CD14-positive monocyte (primary cell): ENCODE results near the gene TMTC1. TPM values are rescaled to one million over a fixed set of nuclear protein-coding genes. Genes with fewer than 3 reads are reported as not detected.
A peak's percentile ranks its signal among the peaks of the same experiment; 100 is the strongest.

Experiments
- DNase-seq, 3 donors: peaks; one replicate each; pipeline ENCODE4 v3.0.0-alpha.2; 2011 to 2022
- H2AFZ ChIP-seq: 2 replicates; pipeline ENCODE4 v1.6.0; 2012; ENCODE audit warnings: mild to moderate bottlenecking, low read depth, low read length, inconsistent platforms; ENCODE audit not compliant: insufficient read depth, poor library complexity, severe bottlenecking
- H3K27ac ChIP-seq, 2 donors: 1 replicate in 1 of 2; 2 replicates in 1 of 2; pipeline ENCODE4 v1.5.1; 2012 to 2013; ENCODE audit warnings: low read length in 2 of 2, control low read depth in 1 of 2, inconsistent platforms in 1 of 2, low read depth in 1 of 2, mild to moderate bottlenecking in 1 of 2
- H3K27me3 ChIP-seq, 2 donors: one replicate each; pipeline versions ENCODE4 v1.6.0 to v1.6.1; 2011 to 2013; ENCODE audit warnings: low read length in 2 of 2; ENCODE audit not compliant: control insufficient read depth in 2 of 2, insufficient read depth in 2 of 2
- H3K36me3 ChIP-seq, 2 donors: replicated peaks in 1 of 2; 1 replicate in 1 of 2; 2 replicates in 1 of 2; pipeline versions ENCODE4 v1.5.1 to v1.6.1; 2012 to 2013; ENCODE audit warnings: low read length in 2 of 2, control low read depth in 1 of 2, inconsistent platforms in 1 of 2, mild to moderate bottlenecking in 1 of 2; ENCODE audit not compliant: insufficient read depth in 2 of 2, control insufficient read depth in 1 of 2
- H3K4me1 ChIP-seq, 2 donors: 1 replicate in 1 of 2; 2 replicates in 1 of 2; pipeline versions ENCODE4 v1.5.1 to v1.6.1; 2012 to 2013; ENCODE audit warnings: low read length in 2 of 2, control low read depth in 1 of 2, inconsistent platforms in 1 of 2, mild to moderate bottlenecking in 1 of 2, moderate library complexity in 1 of 2; ENCODE audit not compliant: insufficient read depth in 2 of 2, control insufficient read depth in 1 of 2
- H3K4me2 ChIP-seq: replicated peaks from 2 replicates; pipeline ENCODE3; 2012; ENCODE audit warnings: low read length, moderate library complexity, mild to moderate bottlenecking; ENCODE audit not compliant: poor library complexity, severe bottlenecking; ENCODE audit errors: extremely low read depth
- H3K4me3 ChIP-seq, 3 experiments: fragments of 200-600 bp in 1 of 3; sonication (generic) in 1 of 3; replicated peaks in 1 of 3; 1 replicate in 2 of 3; 2 replicates in 1 of 3; pipeline ENCODE4 v1.5.1; 2011 to 2013; ENCODE audit warnings: low read length in 3 of 3, mild to moderate bottlenecking in 3 of 3, control low read depth in 2 of 3, low read depth in 2 of 3, inconsistent platforms in 1 of 3, moderate library complexity in 1 of 3
- H3K79me2 ChIP-seq: 2 replicates; pipeline ENCODE4 v1.6.0; 2012; ENCODE audit warnings: mild to moderate bottlenecking, control low read depth, inconsistent platforms, low read length, moderate library complexity; ENCODE audit not compliant: insufficient read depth
- H3K9ac ChIP-seq: 2 replicates; pipeline ENCODE4 v1.6.0; 2017; ENCODE audit warnings: low read length, mild to moderate bottlenecking; ENCODE audit not compliant: insufficient read depth, poor library complexity, severe bottlenecking
- H3K9me3 ChIP-seq, 2 donors: replicated peaks in 1 of 2; 1 replicate in 1 of 2; 2 replicates in 1 of 2; pipeline versions ENCODE4 v1.5.1 to v1.6.1; 2012 to 2013; ENCODE audit warnings: low read length in 2 of 2, control low read depth in 1 of 2; ENCODE audit not compliant: control insufficient read depth in 1 of 2, insufficient read depth in 1 of 2
- H4K20me1 ChIP-seq: 2 replicates; pipeline ENCODE4 v1.6.0; 2012; ENCODE audit warnings: mild to moderate bottlenecking, low read length, control low read depth, moderate library complexity; ENCODE audit not compliant: insufficient read depth
- H3K27ac Mint-ChIP-seq, 7 donors: one replicate each; pipeline ENCODE4 v1.8.0; 2020; ENCODE audit warnings: mild to moderate bottlenecking in 7 of 7, mixed read lengths in 7 of 7, moderate library complexity in 6 of 7, inconsistent platforms in 2 of 7
- H3K27me3 Mint-ChIP-seq, 3 donors: one replicate each; pipeline ENCODE4 v1.8.0; 2021 to 2022; ENCODE audit warnings: low read depth in 3 of 3, mild to moderate bottlenecking in 3 of 3, mixed read lengths in 3 of 3, moderate library complexity in 3 of 3, inconsistent platforms in 1 of 3
- H3K36me3 Mint-ChIP-seq, 2 donors: one replicate each; pipeline ENCODE4 v1.8.0; 2020; ENCODE audit warnings: mixed read lengths in 2 of 2, inconsistent platforms in 1 of 2, mild to moderate bottlenecking in 1 of 2
- H3K4me1 Mint-ChIP-seq: one replicate; pipeline ENCODE4 v1.8.0; 2020; ENCODE audit warnings: mild to moderate bottlenecking, mixed read lengths
- H3K4me3 Mint-ChIP-seq, 2 donors: one replicate each; pipeline ENCODE4 v1.8.0; 2020; ENCODE audit warnings: mild to moderate bottlenecking in 2 of 2, mixed read lengths in 2 of 2, moderate library complexity in 1 of 2
- H3K9me3 Mint-ChIP-seq, 7 donors: one replicate each; pipeline ENCODE4 v1.8.0; 2020 to 2022; ENCODE audit warnings: mixed read lengths in 7 of 7, mild to moderate bottlenecking in 6 of 7, moderate library complexity in 6 of 7, inconsistent platforms in 2 of 7
- WGBS: methylation state at CpG from one replicate; pipeline ENCODE4 v1.1.5; 2013; ENCODE audit warnings: missing lambda C conversion rate; ENCODE audit not compliant: insufficient coverage; 5-methylcytosine and 5-hydroxymethylcytosine counted together
- intact Hi-C, 2 donors: fragments of 100-400 bp; cut with micrococcal nuclease; formaldehyde crosslinking; loops; one replicate each; pipeline versions ENCODE4 v1.15.0 to v1.15.1; 2023
- polyA plus RNA-seq, 3 donors: library from polyadenylated mRNA; depleted of rRNA in 1 of 3; unstranded in 2 of 3; stranded (reverse) in 1 of 3; fragments of 300-500 nt in 2 of 3; fragments of >200 nt in 1 of 3; fragmentation: Illumina TruSeq in 2 of 3; gene quantifications; 1 replicate in 2 of 3; 2 replicates in 1 of 3; pipeline ENCODE4 v1.2.3, GENCODE V29; 2012 to 2021
- TF ChIP-seq, protein P1 (sequence below): fragments of 200-600 bp; IDR thresholded peaks from one replicate; pipeline ENCODE4 v1.8.0; 2022; ENCODE audit warnings: antibody characterized with exemption, mild to moderate bottlenecking

TMTC1 gene
- polyA plus RNA-seq, 3 donors: 0.57 to 5.6 (median 2.1) TPM

DNA sequence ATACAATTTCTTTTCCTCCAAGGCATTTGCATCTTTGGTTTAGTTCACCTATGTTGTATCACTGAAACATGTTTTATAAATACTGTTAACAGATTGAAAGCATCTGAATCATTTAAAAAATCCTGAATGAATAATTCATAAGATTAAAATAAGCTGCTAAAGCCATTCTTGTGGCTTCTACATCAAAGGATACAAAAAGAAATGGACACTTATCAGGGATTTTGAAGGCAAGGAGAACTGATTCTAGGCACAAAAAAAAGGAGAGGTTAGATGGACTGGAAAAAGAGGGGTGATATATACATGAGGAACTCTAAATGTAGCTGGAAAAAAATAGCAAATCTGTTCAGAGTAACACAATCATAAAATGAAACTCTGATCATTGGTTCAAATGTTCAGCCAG lies 280.5 kb downstream of the TMTC1 start:
- intact Hi-C loops: no loop called here
- no peak for DNase-seq
- Histone ChIP-seq H3K9ac (no peak overlapping the region), H3K4me1 (no peaks in the 10 kb centered on the region), H3K4me3 (no peak overlapping the region), H2AFZ (no peak overlapping the region), H3K9me3 (no peaks in the 10 kb centered on the region), H3K4me2 (no peak overlapping the region), H3K79me2 (no peaks in the 10 kb centered on the region), H3K36me3 (no peaks in the 10 kb centered on the region), H3K27ac (no peak overlapping the region), H4K20me1 (no peaks in the 10 kb centered on the region), H3K27me3 (peaks cover 2 to 4% of the 10 kb centered on the region in 2 donors)
- H3K27ac Mint-ChIP-seq: peak overlapping the region in 1 of 7 donors; percentile 5
- peaks cover 10% of the 10 kb centered on the region for H3K4me1 Mint-ChIP-seq
- H3K36me3 Mint-ChIP-seq: peaks cover 2 to 30% of the 10 kb centered on the region in 2 donors
- H3K4me3 Mint-ChIP-seq: no peak overlapping the region
- peaks cover 0 to 9% (median 0%) of the 10 kb centered on the region in 3 donors for H3K27me3 Mint-ChIP-seq
- TF ChIP-seq, protein P1, sequence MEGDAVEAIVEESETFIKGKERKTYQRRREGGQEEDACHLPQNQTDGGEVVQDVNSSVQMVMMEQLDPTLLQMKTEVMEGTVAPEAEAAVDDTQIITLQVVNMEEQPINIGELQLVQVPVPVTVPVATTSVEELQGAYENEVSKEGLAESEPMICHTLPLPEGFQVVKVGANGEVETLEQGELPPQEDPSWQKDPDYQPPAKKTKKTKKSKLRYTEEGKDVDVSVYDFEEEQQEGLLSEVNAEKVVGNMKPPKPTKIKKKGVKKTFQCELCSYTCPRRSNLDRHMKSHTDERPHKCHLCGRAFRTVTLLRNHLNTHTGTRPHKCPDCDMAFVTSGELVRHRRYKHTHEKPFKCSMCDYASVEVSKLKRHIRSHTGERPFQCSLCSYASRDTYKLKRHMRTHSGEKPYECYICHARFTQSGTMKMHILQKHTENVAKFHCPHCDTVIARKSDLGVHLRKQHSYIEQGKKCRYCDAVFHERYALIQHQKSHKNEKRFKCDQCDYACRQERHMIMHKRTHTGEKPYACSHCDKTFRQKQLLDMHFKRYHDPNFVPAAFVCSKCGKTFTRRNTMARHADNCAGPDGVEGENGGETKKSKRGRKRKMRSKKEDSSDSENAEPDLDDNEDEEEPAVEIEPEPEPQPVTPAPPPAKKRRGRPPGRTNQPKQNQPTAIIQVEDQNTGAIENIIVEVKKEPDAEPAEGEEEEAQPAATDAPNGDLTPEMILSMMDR: no peak
- no peaks in the 10 kb centered on the region for H3K9me3 Mint-ChIP-seq

DNA sequence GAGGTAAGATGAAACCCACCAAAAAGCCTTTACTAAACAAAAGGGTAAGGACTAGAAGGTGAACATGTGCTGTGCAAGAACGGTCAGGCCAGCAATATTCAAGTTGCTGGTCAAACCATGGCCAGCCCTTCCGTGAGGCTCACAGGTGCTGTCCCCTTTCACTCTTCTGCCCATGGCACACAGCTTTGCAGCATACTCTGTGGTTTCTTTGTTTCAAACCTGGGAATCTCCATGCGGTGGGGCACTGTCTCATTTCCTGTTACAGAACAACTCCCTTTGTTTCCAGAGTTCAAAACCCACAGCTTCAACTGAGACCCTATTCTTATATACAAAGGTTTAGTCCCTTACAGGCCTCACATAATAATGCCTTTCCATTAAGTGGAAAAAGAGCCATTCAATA lies 284.5 kb downstream of the TMTC1 start:
- Mint-ChIP-seq H3K4me1 (peaks cover 10% of the 10 kb centered on the region), H3K36me3 (peaks cover 0 to 8% of the 10 kb centered on the region in 2 donors), H3K4me3 (no peak overlapping the region), H3K27me3 (peaks cover 0 to 7% (median 4%) of the 10 kb centered on the region in 3 donors), H3K9me3 (peaks cover 0 to 4% (median 0%) of the 10 kb centered on the region in 7 donors), H3K27ac (no peak overlapping the region)
- no peaks in the 10 kb centered on the region for H3K79me2 ChIP-seq
- H3K9ac ChIP-seq: no peak overlapping the region
- TF ChIP-seq, protein P1: no peak
- H3K4me1 ChIP-seq: no peaks in the 10 kb centered on the region
- no peak overlapping the region for H2AFZ ChIP-seq
- H4K20me1 ChIP-seq: no peaks in the 10 kb centered on the region
- no peak overlapping the region for H3K27ac ChIP-seq
- intact Hi-C loops: no loop called here
- 75% methylated on average over 3 of the region's 3 CpGs for WGBS
- no peak overlapping the region for H3K4me3 ChIP-seq
- H3K36me3 ChIP-seq: no peaks in the 10 kb centered on the region
- H3K9me3 ChIP-seq: no peaks in the 10 kb centered on the region
- no peaks in the 10 kb centered on the region for H3K27me3 ChIP-seq
- no peak for DNase-seq
- H3K4me2 ChIP-seq: no peak overlapping the region
